GM18951 (cell line): ENCODE data around the gene ZFAND2A.
"Not testable (repeated sequence)": the region's sequence is repeated elsewhere in the genome, so short reads cannot be mapped to it uniquely, and the experiment has no call there.

Experiments
- POLR2A ChIP-seq: IDR thresholded peaks from 4 replicates; pipeline ENCODE4 v1.6.1; 2011; ENCODE audit warnings: mild to moderate bottlenecking; ENCODE audit not compliant: insufficient read length, insufficient read depth; ENCODE audit errors: extremely low read depth
- in situ Hi-C: fragments of 300-500 bp; cut with MboI; formaldehyde crosslinking; loops from one replicate; pipeline ENCODE4 v1.12.0; 2022; ENCODE audit warnings: low sequenced_read_pairs, mixed read lengths, inconsistent platforms; ENCODE audit not compliant: unreplicated experiment

The ZFAND2A gene

GRCh38 chr7:1189986-1190772, 30.2 kb upstream of the ZFAND2A start:
- in situ Hi-C loops: no loop called here

GRCh38 chr7:1188720-1189294, 28.8 kb upstream of the ZFAND2A start:
- TF ChIP-seq POLR2A: no peak
- in situ Hi-C loops: no loop called here

More at GRCh38 chr7:1189986-1190772, 30.2 kb upstream of the ZFAND2A start:
- no peak for TF ChIP-seq POLR2A

- in situ Hi-C loops: no loop called here
- no peak for TF ChIP-seq POLR2A
Measured at GRCh38 chr7:1187127-1187526, 27.1 kb upstream of the ZFAND2A start.

- no peak for TF ChIP-seq POLR2A
- in situ Hi-C loops: no loop called here
Measured at GRCh38 chr7:1181640-1182039, 21.6 kb upstream of the ZFAND2A start.

GRCh38 chr7:1181031-1181430, 21.0 kb upstream of the ZFAND2A start:
- in situ Hi-C loops: no loop called here
- TF ChIP-seq POLR2A: no peak

GRCh38 chr7:1176891-1177373, 16.9 kb upstream of the ZFAND2A start:
- no peak for TF ChIP-seq POLR2A
- in situ Hi-C loops: no loop called here

GRCh38 chr7:1175967-1176851, 16.2 kb upstream of the ZFAND2A start:
- in situ Hi-C loops: no loop called here
- peak; percentile 37 for TF ChIP-seq POLR2A

GRCh38 chr7:1175597-1175966, 15.6 kb upstream of the ZFAND2A start:
- in situ Hi-C loops: no loop called here

GRCh38 chr7:1174881-1175596, 15.0 kb upstream of the ZFAND2A start:
- in situ Hi-C loops: no loop called here
- TF ChIP-seq POLR2A: no peak

More at GRCh38 chr7:1175597-1175966, 15.6 kb upstream of the ZFAND2A start:
- TF ChIP-seq POLR2A: no peak

- TF ChIP-seq POLR2A: no peak
- in situ Hi-C loops: no loop called here
Measured at GRCh38 chr7:1174002-1174401, 14.0 kb upstream of the ZFAND2A start.

GRCh38 chr7:1172666-1173523, 12.9 kb upstream of the ZFAND2A start:
- no peak for TF ChIP-seq POLR2A
- in situ Hi-C loops: no loop called here

GRCh38 chr7:1171516-1171915, 11.5 kb upstream of the ZFAND2A start:
- in situ Hi-C loops: not testable (repeated sequence)
